Panc1 (cell line): ENCODE data around the gene C16orf90. TPM values are rescaled to one million over a fixed set of nuclear protein-coding genes. Genes with fewer than 3 reads are reported as not detected.

Experiments used
- ATAC-seq: fragments of 200-7000 bp; cut with Tn5 transposase; 2 replicates; pipeline ENCODE4 v1.9.1; 2020; ENCODE audit warnings: mild to moderate bottlenecking, moderate library complexity
- BruUV-seq: library from RNA; stranded (reverse); fragments of 400-500 nt; replicated peaks from 2 replicates; lab custom pipeline; 2021; lab: Mats Ljungman, UMichigan
- CTCF ChIA-PET: fragments of 300-600 bp; sonication (Branson Sonifier 250); formaldehyde crosslinking; loops from one replicate; lab custom pipeline; 2022; ENCODE audit warnings: antibody characterized with exemption; lab: Charles Lee
- POLR2A ChIA-PET: fragments of 300-600 bp; sonication (Branson Sonifier 250); formaldehyde crosslinking; loops from one replicate; lab custom pipeline; 2022; ENCODE audit warnings: antibody characterized with exemption; lab: Charles Lee
- DNase-seq: peaks from one replicate; pipeline ENCODE4 v3.0.0-alpha.2; 2010; ENCODE audit warnings: low read depth, low spot score
- H3K27ac ChIP-seq: 2 replicates; pipeline ENCODE4 v1.5.1; 2011; ENCODE audit warnings: mild to moderate bottlenecking, low read length, inconsistent platforms
- H3K27me3 ChIP-seq: fragments of 200-500 bp; sonication (Bioruptor generic); 2 replicates; pipeline ENCODE4 v1.6.0; 2014; ENCODE audit warnings: low read length, inconsistent platforms; ENCODE audit not compliant: control insufficient read depth, insufficient read depth
- H3K36me3 ChIP-seq: fragments of 200-500 bp; sonication (Bioruptor generic); 2 replicates; pipeline ENCODE4 v1.5.1; 2014; ENCODE audit warnings: inconsistent platforms, mild to moderate bottlenecking, low read length, moderate library complexity; ENCODE audit not compliant: control insufficient read depth, insufficient read depth
- H3K4me1 ChIP-seq: 2 replicates; pipeline ENCODE4 v1.5.1; 2011; ENCODE audit warnings: inconsistent platforms, mild to moderate bottlenecking, low read length, moderate library complexity; ENCODE audit not compliant: control insufficient read depth, insufficient read depth
- H3K4me3 ChIP-seq, 2 experiments: 2 replicates each; pipeline ENCODE4 v1.5.1; 2011 to 2012; ENCODE audit warnings: low read depth in 2 of 2, low read length in 2 of 2, mild to moderate bottlenecking in 2 of 2, inconsistent platforms in 1 of 2, moderate library complexity in 1 of 2
- H3K9me3 ChIP-seq: fragments of 200-500 bp; sonication (Bioruptor generic); 2 replicates; pipeline ENCODE4 v1.5.1; 2014; ENCODE audit warnings: low read depth, mild to moderate bottlenecking, inconsistent platforms, low read length, moderate library complexity; ENCODE audit not compliant: control insufficient read depth, insufficient read depth
- POLR2AphosphoS5 ChIP-seq: IDR thresholded peaks from 2 replicates; pipeline ENCODE4 v1.6.1; 2012; ENCODE audit warnings: mild to moderate bottlenecking, low read depth, low read length, moderate library complexity
- SIN3A ChIP-seq: IDR thresholded peaks from 2 replicates; pipeline ENCODE4 v1.6.1; 2012; ENCODE audit warnings: low read depth, mild to moderate bottlenecking, low read length, moderate library complexity, borderline replicate concordance; ENCODE audit not compliant: insufficient read depth
- TCF7L2 ChIP-seq: IDR thresholded peaks from 2 replicates; pipeline ENCODE4 v1.6.1; 2011; ENCODE audit warnings: mild to moderate bottlenecking, low read depth, low read length, inconsistent platforms
- in situ Hi-C: cut with HindIII; loops from 2 replicates; pipeline ENCODE4 v1.10.0; 2016; ENCODE audit warnings: low sequenced_read_pairs, low pct_unique_long_range_greater_than_20kb
- intact Hi-C: fragments of 100-400 bp; cut with micrococcal nuclease; formaldehyde crosslinking; loops from one replicate; pipeline ENCODE4 v1.10.0; 2022; ENCODE audit not compliant: unreplicated experiment
- total RNA-seq: library from RNA; stranded (reverse); gene quantifications from one replicate; pipeline ENCODE4 v1.2.1, GENCODE V29; 2021; ENCODE audit not compliant: unreplicated experiment
- TF ChIP-seq, protein P1 (sequence below): fragments of 450-650 bp; IDR thresholded peaks from 2 replicates; pipeline ENCODE4 v1.5.1; 2017; ENCODE audit warnings: mild to moderate bottlenecking
- TF ChIP-seq, protein P2 (sequence below), 2 experiments: IDR thresholded peaks; 2 replicates each; pipeline ENCODE4 v1.6.1; 2011 to 2012; ENCODE audit warnings: low read depth in 2 of 2, control low read depth in 1 of 2, low read length in 1 of 2, mild to moderate bottlenecking in 1 of 2, moderate library complexity in 1 of 2; ENCODE audit not compliant: insufficient read depth in 1 of 2

The C16orf90 gene
- total RNA-seq, 1 experiment from 2014 or later = not detected

GRCh38 chr16:3465301-3465700 lies 30.0 kb downstream of the C16orf90 start:
- Histone ChIP-seq H3K9me3 (no peaks in the 10 kb centered on the region), H3K27ac (no peak overlapping the region), H3K36me3 (0 out of 2 replicates have a peak, but pooled peaks cover 2% of the 10 kb centered on the region), H3K4me3 (no peak overlapping the region), H3K4me1 (peaks cover 23% of the 10 kb centered on the region), H3K27me3 (no peaks in the 10 kb centered on the region)
- in situ Hi-C loops (no loop called here), intact Hi-C loops (no loop called here)
- DNase-seq (no peak), ATAC-seq (no peak)
- no TSS peak for BruUV-seq
- POLR2A ChIA-PET = no interaction called here
- CTCF ChIA-PET = no interaction called here
- TF ChIP-seq, protein P1, sequence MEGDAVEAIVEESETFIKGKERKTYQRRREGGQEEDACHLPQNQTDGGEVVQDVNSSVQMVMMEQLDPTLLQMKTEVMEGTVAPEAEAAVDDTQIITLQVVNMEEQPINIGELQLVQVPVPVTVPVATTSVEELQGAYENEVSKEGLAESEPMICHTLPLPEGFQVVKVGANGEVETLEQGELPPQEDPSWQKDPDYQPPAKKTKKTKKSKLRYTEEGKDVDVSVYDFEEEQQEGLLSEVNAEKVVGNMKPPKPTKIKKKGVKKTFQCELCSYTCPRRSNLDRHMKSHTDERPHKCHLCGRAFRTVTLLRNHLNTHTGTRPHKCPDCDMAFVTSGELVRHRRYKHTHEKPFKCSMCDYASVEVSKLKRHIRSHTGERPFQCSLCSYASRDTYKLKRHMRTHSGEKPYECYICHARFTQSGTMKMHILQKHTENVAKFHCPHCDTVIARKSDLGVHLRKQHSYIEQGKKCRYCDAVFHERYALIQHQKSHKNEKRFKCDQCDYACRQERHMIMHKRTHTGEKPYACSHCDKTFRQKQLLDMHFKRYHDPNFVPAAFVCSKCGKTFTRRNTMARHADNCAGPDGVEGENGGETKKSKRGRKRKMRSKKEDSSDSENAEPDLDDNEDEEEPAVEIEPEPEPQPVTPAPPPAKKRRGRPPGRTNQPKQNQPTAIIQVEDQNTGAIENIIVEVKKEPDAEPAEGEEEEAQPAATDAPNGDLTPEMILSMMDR = no peak
- TF ChIP-seq TCF7L2 (no peak), SIN3A (no peak), POLR2AphosphoS5 (no peak)
- TF ChIP-seq, protein P2, sequence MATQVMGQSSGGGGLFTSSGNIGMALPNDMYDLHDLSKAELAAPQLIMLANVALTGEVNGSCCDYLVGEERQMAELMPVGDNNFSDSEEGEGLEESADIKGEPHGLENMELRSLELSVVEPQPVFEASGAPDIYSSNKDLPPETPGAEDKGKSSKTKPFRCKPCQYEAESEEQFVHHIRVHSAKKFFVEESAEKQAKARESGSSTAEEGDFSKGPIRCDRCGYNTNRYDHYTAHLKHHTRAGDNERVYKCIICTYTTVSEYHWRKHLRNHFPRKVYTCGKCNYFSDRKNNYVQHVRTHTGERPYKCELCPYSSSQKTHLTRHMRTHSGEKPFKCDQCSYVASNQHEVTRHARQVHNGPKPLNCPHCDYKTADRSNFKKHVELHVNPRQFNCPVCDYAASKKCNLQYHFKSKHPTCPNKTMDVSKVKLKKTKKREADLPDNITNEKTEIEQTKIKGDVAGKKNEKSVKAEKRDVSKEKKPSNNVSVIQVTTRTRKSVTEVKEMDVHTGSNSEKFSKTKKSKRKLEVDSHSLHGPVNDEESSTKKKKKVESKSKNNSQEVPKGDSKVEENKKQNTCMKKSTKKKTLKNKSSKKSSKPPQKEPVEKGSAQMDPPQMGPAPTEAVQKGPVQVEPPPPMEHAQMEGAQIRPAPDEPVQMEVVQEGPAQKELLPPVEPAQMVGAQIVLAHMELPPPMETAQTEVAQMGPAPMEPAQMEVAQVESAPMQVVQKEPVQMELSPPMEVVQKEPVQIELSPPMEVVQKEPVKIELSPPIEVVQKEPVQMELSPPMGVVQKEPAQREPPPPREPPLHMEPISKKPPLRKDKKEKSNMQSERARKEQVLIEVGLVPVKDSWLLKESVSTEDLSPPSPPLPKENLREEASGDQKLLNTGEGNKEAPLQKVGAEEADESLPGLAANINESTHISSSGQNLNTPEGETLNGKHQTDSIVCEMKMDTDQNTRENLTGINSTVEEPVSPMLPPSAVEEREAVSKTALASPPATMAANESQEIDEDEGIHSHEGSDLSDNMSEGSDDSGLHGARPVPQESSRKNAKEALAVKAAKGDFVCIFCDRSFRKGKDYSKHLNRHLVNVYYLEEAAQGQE (IDR thresholded peaks at IDR 0.05; ENCODE audit: insufficient read depth in 1 of 2, low read depth in 2 of 2, low read length in 1 of 2) = no peak

DNA sequence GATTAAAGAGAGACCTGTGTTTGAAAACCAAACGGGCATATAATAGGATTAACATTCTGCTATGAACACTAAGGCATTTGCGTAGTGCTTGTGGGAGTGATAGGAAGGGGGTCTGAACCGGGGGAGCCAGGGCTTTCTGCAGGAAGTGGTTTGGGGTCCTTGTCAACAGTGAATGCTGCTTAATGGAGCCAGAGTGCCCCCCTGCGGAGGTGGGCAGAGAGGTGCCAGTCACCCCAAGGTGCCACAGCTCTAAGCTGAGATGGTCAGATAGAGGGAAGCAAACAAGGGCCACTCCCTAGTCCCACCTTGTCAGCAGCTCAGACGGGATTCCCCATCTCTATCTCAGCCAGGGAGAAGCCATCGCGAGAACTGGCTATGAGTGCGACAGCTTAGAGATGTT lies 34.1 kb downstream of the C16orf90 start:
- TF ChIP-seq POLR2AphosphoS5 = no peak
- TF ChIP-seq, protein P2 (IDR thresholded peaks at IDR 0.05; ENCODE audit: insufficient read depth in 1 of 2, low read depth in 2 of 2, low read length in 1 of 2) = no peak
- TF ChIP-seq, protein P1 = no peak
- TF ChIP-seq TCF7L2 = no peak
- TF ChIP-seq SIN3A = no peak
- ChIA-PET POLR2A (no interaction called here), CTCF (interaction anchor here (0.6 to 0.7 kb wide), 4 partner anchors 27 to 661 kb away, joined by 3 to 13 read pairs (median 8); no protein-coding TSS in a partner anchor)
- Histone ChIP-seq H3K9me3 (no peaks in the 10 kb centered on the region), H3K4me1 (peaks cover 43% of the 10 kb centered on the region), H3K4me3 (no peak overlapping the region), H3K36me3 (peaks cover 2% of the 10 kb centered on the region; the same call in 1 of the 2 replicates), H3K27me3 (no peaks in the 10 kb centered on the region), H3K27ac (no peak overlapping the region)
- intact Hi-C loops = no loop called here
- no peak for DNase-seq
- no TSS peak for BruUV-seq
- in situ Hi-C loops = no loop called here
- ATAC-seq = no peak
